Gastroesophageal sphincter (tissue), 3 donors: ENCODE measurements around the gene FADS3.

ENCODE experiments used
- CTCF ChIP-seq, 4 experiments: fragments of 200-600 bp in 2 of 4; fragments of 450-650 bp in 2 of 4; sonication (generic) in 1 of 4; IDR thresholded peaks; one replicate each; pipeline ENCODE4 v1.5.1; 2017 to 2019; ENCODE audit warnings: antibody characterized with exemption in 4 of 4, mild to moderate bottlenecking in 2 of 4, moderate library complexity in 2 of 4
- EP300 ChIP-seq: sonication (generic); formaldehyde crosslinking; IDR thresholded peaks from one replicate; pipeline ENCODE4 v1.6.1; 2017; ENCODE audit warnings: antibody characterized with exemption, mild to moderate bottlenecking
- POLR2A ChIP-seq, 2 donors: fragments of 450-650 bp; IDR thresholded peaks; one replicate each; pipeline ENCODE4 v1.6.1; 2017; ENCODE audit warnings: antibody characterized with exemption in 2 of 2, mild to moderate bottlenecking in 2 of 2, moderate library complexity in 1 of 2

- TF ChIP-seq CTCF (IDR thresholded peaks at IDR 0.05) = no peak
- no peak for TF ChIP-seq EP300
- no peak for TF ChIP-seq POLR2A (IDR thresholded peaks at IDR 0.05)
Observed at GRCh38 chr11:61860054-61860903, 31.1 kb downstream of the FADS3 start.
